K562 (cell line): ENCODE data around the gene MIEN1. TPM values are rescaled to one million over a fixed set of nuclear protein-coding genes. Genes with fewer than 3 reads are reported as not detected.

Experiments used
- KLF1 ChIP-seq: fragments of 450-650 bp; IDR thresholded peaks from 2 replicates; pipeline ENCODE4 v1.6.1; 2016; ENCODE audit warnings: missing genetic modification characterization, missing compliant biosample characterization
- NELFE ChIP-seq: IDR thresholded peaks from 2 replicates; pipeline ENCODE4 v1.6.1; 2011; ENCODE audit warnings: mild to moderate bottlenecking; ENCODE audit not compliant: insufficient read depth, insufficient read length
- POLR2H ChIP-seq: IDR thresholded peaks from 2 replicates; pipeline ENCODE4 v1.6.1; 2016; ENCODE audit warnings: missing genetic modification characterization, low read depth, mild to moderate bottlenecking, control low read depth, missing compliant biosample characterization, moderate library complexity
- SRF ChIP-seq, 2 experiments: fragments of 250-450, 450-650 bp in 1 of 2; sonication (Bioruptor Pico) in 1 of 2; sonication (generic) in 1 of 2; formaldehyde crosslinking; IDR thresholded peaks; 2 replicates each; pipeline versions ENCODE4 v1.5.0 to v1.5.1; 2020 to 2022; ENCODE audit warnings: mild to moderate bottlenecking in 1 of 2, missing genetic modification reagents in 1 of 2
- TAL1 ChIP-seq: fragments of 450-650 bp; IDR thresholded peaks from 2 replicates; pipeline ENCODE4 v1.6.1; 2016; ENCODE audit warnings: mild to moderate bottlenecking
- TCFL5 ChIP-seq: fragments of 250-450 bp; sonication (Bioruptor Pico); conservative IDR thresholded peaks from 2 replicates; pipeline ENCODE4 v1.6.1; 2021; ENCODE audit warnings: mild to moderate bottlenecking, moderate library complexity, matching md5 sums
- TEAD1 ChIP-seq, 2 experiments: fragments of 450-650 bp in 1 of 2; sonication (generic) in 1 of 2; formaldehyde crosslinking; IDR thresholded peaks; 2 replicates each; pipeline versions ENCODE4 v1.4.0 to v1.8.0; 2020 to 2022; ENCODE audit warnings: mild to moderate bottlenecking in 2 of 2, missing genetic modification reagents in 1 of 2
- ZFX ChIP-seq: sonication (generic); formaldehyde crosslinking; IDR thresholded peaks from 2 replicates; pipeline ENCODE4 v1.8.0; 2022; ENCODE audit warnings: mild to moderate bottlenecking, missing genetic modification reagents, moderate library complexity
- ZNF395 ChIP-seq: fragments of 200-800 bp; sonication (Bioruptor generic); IDR thresholded peaks from 2 replicates; pipeline ENCODE4 v1.6.1; 2017; ENCODE audit warnings: missing genetic modification characterization, missing compliant biosample characterization
- ZNF561 ChIP-seq: fragments of 450-650 bp; formaldehyde crosslinking; conservative IDR thresholded peaks from 2 replicates; pipeline ENCODE4 v1.4.0; 2020; ENCODE audit warnings: mild to moderate bottlenecking, moderate library complexity
- ZNF644 ChIP-seq: fragments of 200-800 bp; sonication (Bioruptor generic); IDR thresholded peaks from 2 replicates; pipeline ENCODE4 v1.6.1; 2016; ENCODE audit warnings: low read depth, missing genetic modification characterization, missing compliant biosample characterization
- polyA plus RNA-seq, 8 experiments: library from polyadenylated mRNA; depleted of rRNA in 4 of 8; stranded (reverse) in 5 of 8; unstranded in 3 of 8; fragments of >200 nt; fragmentation: Nextera tagmentation in 2 of 8; fragmentation: Illumina TruSeq in 1 of 8; extraction: Ambion mirVana in 2 of 8; extraction: Trizol in 1 of 8; gene quantifications; 2 replicates each; pipeline versions ENCODE4 v1.2.1 to v1.2.3, GENCODE V29; 2011 to 2014; ENCODE audit warnings: inconsistent platforms in 1 of 8, missing spikeins in 1 of 8
- total RNA-seq, 7 experiments: library from RNA; depleted of rRNA in 6 of 7; stranded (reverse); fragments of >200 nt in 6 of 7; fragmentation: Illumina TruSeq in 2 of 7; extraction: Trizol in 2 of 7; gene quantifications; 2 replicates each; pipeline versions ENCODE4 v1.2.1 to v1.2.3, GENCODE V29; 2011 to 2021; ENCODE audit warnings: low replicate concordance in 1 of 7

The MIEN1 gene
- total and polyA plus RNA-seq, 9 of the 15 experiments (the other 6 are each of a cell fraction or from before 2014, with no cell fraction given), result 61.3 to 142 (median 78.9) TPM

GRCh38 chr17:39754161-39754957 lies 24.0 kb upstream of the MIEN1 start (continued):
- TF ChIP-seq ZNF561 (CRISPR knock-in tag) (no peak), ZFX (peak; percentile 96), ZNF395 (peak; percentile 79; the same call in 1 of the 2 replicates), NELFE (no peak), SRF (CRISPR knock-in tag; IDR thresholded peaks at IDR 0.05) (peak in 1 of 2 experiments; percentile 60; a peak in 1 of 4 replicates), TEAD1 (CRISPR knock-in tag; IDR thresholded peaks at IDR 0.05) (peak in 1 of 2 experiments; percentile 82; a peak in 2 of 4 replicates), KLF1 (tag) (0 out of 2 replicates have a peak, but pooled peaks have one; percentile 17), POLR2H (tag) (no peak), ZNF644 (tag) (no peak), TAL1 (0 out of 2 replicates have a peak, but pooled peaks have one; percentile 3), TCFL5 (CRISPR knock-in tag) (no peak)
